ENCODE results near the gene FYTTD1.
"Not testable (repeated sequence)": the region's sequence is repeated elsewhere in the genome, so short reads cannot be mapped to it uniquely, and the experiment has no call there.

Gene FYTTD1

GRCh38 chr3:197749601-197750395 is at the start of gene FYTTD1:
Gene FYTTD1, plus strand, starts transcription at chr3:197749883. Its CDS starts 89 bp downstream, at chr3:197749972.
- DNase-seq (ENCODE audit: low spot score): peak; percentile 83

DNA sequence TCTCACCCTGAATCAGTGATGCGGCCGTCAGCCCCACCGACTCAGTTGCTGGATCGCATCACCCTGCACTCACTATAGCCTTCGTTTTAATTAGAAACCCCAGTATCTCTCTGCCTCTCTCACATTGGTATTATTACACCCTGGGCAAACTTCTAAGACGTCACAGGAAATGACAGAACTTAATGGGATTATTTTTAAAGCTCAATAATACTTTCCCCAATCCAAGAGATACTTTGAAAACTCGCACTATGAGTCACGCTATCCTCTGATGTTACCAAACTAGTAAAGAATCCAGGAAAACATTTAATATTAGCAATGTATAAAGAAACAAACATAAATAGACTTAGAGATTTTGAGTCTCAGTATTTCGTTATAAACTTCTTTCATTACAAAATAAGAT is 49.6 kb upstream of the FYTTD1 start:
- no peak for DNase-seq (ENCODE audit: low spot score)

DNA sequence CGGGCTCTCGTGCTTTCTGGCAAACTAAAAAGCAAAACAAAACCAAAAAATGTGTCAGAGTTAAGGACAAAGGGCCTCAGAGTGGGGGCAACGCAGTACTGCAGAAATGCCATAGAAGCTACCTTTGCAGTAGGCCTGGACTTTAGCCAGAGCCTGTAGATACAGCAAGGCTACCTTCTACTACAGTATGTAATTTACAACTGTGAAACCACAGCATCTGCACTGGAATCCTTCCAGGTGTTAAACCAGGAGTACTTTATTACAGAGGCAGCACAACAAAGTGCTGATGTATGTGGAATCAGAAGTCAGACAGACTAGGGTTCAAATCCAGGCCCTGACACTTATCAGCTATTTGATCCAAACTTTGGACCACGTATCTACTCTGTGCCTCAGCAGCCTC is 47.8 kb upstream of the FYTTD1 start:
- DNase-seq (ENCODE audit: low spot score): no peak

GRCh38 chr3:197706658-197707057 is 43.0 kb upstream of the FYTTD1 start:
- DNase-seq (ENCODE audit: low spot score): no peak

DNA sequence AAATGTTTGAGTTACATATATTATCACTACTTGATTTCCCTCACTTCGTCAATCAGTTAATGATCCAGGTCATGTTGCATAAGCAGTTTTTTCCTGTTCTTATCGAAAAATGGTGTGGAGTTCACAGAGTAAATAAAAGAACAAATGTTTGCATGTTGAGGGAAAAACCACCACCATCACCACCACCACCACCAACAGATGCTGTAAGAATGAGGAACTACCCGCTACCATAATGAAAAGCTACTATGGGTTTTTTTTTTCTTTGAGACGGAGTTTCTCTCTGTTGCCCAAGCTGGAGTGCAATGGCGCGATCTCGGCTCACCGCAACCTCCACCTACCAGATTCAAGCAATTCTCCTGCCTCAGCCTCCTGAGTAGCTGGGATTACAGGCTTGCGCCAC is 40.5 kb upstream of the FYTTD1 start:
- DNase-seq (ENCODE audit: low spot score): no peak

GRCh38 chr3:197710965-197711364 is 38.7 kb upstream of the FYTTD1 start:
- not testable (repeated sequence) for DNase-seq (ENCODE audit: low spot score)

GRCh38 chr3:197711973-197712707 is 37.5 kb upstream of the FYTTD1 start:
- no peak for DNase-seq (ENCODE audit: low spot score)

- no peak for DNase-seq (ENCODE audit: low spot score)
Observed at GRCh38 chr3:197713477-197713822, 36.2 kb upstream of the FYTTD1 start.

- DNase-seq (ENCODE audit: low spot score): no peak
Observed at GRCh38 chr3:197714251-197714650, 35.4 kb upstream of the FYTTD1 start.

GRCh38 chr3:197718891-197719290 is 30.8 kb upstream of the FYTTD1 start:
- no peak for DNase-seq (ENCODE audit: low spot score)

DNA sequence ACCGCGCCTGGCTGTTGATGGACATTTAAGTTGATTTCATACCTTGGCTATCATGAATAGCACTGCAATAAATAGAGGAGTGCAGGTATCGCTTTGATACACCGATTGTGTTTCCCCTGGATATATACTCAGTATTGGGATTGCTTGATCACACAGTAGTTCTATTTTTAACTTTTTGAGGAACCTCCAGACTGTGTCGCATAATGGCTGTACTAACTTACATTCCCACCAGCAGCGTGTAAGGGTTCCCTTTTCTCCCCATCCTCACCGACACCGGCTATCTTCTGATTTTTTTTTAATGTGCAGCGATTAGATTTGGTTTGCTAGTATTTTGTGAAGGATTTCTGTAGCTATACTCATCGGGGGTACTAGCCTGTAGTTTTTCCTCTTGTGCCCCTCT is 29.0 kb upstream of the FYTTD1 start:
- DNase-seq (ENCODE audit: low spot score): no peak

DNA sequence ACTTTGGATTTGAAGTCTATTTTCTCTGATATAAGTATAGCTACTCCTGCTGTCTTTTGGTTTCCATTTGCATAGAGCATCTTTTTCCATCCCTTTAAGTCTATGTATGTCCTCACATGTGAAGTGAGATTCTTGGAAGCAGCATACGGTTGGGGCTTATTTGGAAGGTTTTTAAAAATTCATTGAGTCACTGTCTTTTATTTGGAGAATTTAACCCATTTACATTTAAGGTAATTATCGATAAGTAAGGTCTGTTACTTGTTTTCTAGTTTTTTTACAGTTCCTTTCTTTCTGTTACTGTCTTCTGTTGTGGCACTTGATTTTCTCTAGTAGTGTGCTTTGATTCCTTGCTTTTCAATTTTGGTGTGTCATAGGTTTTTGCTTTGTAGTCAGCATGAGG is 26.9 kb upstream of the FYTTD1 start:
- no peak for DNase-seq (ENCODE audit: low spot score)

- not testable (repeated sequence) for DNase-seq (ENCODE audit: low spot score)
Observed at GRCh38 chr3:197727878-197728277, 21.8 kb upstream of the FYTTD1 start.

- no peak for DNase-seq (ENCODE audit: low spot score)
Observed at GRCh38 chr3:197728487-197728886, 21.2 kb upstream of the FYTTD1 start.

GRCh38 chr3:197730200-197730599 is 19.5 kb upstream of the FYTTD1 start:
- no peak for DNase-seq (ENCODE audit: low spot score)

DNA sequence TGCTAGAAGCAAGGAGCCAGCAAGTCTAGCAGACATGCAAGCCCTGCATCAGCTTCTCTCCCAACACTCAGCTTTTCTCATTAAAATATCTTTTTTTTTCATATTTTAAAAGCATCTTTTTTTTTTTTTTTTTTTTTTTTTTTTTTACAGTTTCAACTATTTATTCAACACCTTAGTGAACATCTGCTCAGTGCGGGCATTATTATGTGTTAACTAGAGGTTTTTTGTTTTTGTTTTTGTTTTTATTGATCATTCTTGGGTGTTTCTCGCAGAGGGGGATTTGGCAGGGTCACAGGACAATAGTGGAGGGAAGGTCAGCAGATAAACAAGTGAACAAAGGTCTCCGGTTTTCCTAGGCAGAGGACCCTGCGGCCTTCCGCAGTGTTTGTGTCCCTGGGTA is 18.9 kb upstream of the FYTTD1 start:
- DNase-seq (ENCODE audit: low spot score): not testable (repeated sequence)

DNA sequence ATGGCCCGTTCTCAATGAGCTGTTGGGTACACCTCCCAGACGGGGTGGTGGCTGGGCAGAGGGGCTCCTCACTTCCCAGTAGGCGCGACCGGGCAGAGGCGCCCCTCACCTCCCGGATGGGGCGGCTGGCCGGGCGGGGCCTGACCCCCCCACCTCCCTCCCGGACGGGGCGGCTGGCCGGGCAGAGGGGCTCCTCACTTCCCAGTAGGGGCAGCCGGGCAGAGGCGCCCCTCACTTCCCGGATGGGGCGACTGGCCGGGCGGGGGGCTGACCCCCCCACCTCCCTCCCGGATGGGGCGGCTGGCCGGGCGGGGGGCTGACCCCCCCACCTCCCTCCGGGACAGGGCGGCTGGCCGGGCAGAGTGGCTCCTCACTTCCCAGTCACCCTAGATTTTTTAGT is 18.2 kb upstream of the FYTTD1 start:
- DNase-seq (ENCODE audit: low spot score): not testable (repeated sequence)

GRCh38 chr3:197733042-197733441 is 16.6 kb upstream of the FYTTD1 start:
- no peak for DNase-seq (ENCODE audit: low spot score)

- DNase-seq (ENCODE audit: low spot score): no peak
Observed at GRCh38 chr3:197734667-197735318, 14.9 kb upstream of the FYTTD1 start.

- peak; percentile 55 for DNase-seq (ENCODE audit: low spot score)
Observed at GRCh38 chr3:197736010-197736490, 13.6 kb upstream of the FYTTD1 start.

GRCh38 chr3:197736491-197737318 is 13.0 kb upstream of the FYTTD1 start, which contains the start of gene RUBCN:
Gene RUBCN, minus strand, starts transcription at chr3:197736904. Its CDS starts 185 bp downstream, at chr3:197736719.
- DNase-seq (ENCODE audit: low spot score): peak; percentile 95

DNA sequence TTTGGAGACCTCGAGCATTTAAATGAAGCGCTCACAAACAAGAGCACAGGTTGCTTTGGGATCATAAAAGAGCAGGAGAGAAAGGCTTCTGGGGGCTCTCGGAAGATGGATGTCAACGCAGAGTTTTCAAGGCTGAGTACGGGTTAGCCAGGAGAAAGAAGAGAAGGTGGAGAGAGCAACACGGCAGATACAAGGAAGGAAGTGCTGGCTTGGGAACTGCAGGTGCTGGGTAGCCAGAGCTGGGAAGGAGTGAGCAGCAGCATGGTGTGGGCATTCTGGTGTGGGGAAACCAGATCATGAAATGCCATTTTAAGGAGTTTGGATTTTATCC is 12.4 kb upstream of the FYTTD1 start:
- DNase-seq (ENCODE audit: low spot score): peak; percentile 17
